ENCODE results near the gene STK17B. TPM values are rescaled to one million over a fixed set of nuclear protein-coding genes. Genes with fewer than 3 reads are reported as not detected.
A peak's percentile ranks its signal among the peaks of the same experiment; 100 is the strongest.

Gene STK17B
- total RNA-seq, 1 donor from 2014 or later = 54.0 TPM

DNA sequence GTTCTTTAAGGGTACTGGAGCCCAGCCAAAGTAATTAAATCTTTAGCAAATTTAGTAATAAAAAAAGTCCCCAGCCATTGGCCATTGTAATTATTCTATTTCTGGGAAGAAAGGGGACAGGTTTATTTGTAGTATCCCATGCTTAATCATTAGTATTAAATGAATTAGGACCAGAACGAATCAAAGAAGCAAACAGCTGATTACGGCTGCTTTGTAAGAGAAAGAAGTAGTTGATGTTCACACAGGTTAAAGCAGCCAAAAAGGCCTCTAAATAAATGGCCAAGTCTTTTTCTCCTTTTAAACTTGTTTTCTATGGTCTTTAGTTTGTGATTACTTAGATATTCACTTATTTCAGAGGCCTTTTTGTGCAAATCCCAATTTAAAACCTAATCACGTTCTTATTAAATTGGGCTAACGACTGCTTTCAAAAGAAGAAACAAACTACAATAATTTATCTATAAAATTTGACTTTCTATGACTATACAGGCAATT, 54.1 kb downstream of the STK17B start:
- Histone ChIP-seq H3K36me3 (no peaks in the 10 kb centered on the region), H3K4me1 (peaks cover 14% of the 10 kb centered on the region), H3K9me3 (no peaks in the 10 kb centered on the region), H3K4me3 (no peak overlapping the region), H3K27me3 (ENCODE audit: low read depth) (no peaks in the 10 kb centered on the region), H3K27ac (no peak overlapping the region)
- TF ChIP-seq, protein P1, sequence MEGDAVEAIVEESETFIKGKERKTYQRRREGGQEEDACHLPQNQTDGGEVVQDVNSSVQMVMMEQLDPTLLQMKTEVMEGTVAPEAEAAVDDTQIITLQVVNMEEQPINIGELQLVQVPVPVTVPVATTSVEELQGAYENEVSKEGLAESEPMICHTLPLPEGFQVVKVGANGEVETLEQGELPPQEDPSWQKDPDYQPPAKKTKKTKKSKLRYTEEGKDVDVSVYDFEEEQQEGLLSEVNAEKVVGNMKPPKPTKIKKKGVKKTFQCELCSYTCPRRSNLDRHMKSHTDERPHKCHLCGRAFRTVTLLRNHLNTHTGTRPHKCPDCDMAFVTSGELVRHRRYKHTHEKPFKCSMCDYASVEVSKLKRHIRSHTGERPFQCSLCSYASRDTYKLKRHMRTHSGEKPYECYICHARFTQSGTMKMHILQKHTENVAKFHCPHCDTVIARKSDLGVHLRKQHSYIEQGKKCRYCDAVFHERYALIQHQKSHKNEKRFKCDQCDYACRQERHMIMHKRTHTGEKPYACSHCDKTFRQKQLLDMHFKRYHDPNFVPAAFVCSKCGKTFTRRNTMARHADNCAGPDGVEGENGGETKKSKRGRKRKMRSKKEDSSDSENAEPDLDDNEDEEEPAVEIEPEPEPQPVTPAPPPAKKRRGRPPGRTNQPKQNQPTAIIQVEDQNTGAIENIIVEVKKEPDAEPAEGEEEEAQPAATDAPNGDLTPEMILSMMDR (IDR thresholded peaks at IDR 0.05) = no peak
- ATAC-seq (no peak), DNase-seq (no peak)
- intact Hi-C loops (cut with DNase I) = no loop called here

DNA sequence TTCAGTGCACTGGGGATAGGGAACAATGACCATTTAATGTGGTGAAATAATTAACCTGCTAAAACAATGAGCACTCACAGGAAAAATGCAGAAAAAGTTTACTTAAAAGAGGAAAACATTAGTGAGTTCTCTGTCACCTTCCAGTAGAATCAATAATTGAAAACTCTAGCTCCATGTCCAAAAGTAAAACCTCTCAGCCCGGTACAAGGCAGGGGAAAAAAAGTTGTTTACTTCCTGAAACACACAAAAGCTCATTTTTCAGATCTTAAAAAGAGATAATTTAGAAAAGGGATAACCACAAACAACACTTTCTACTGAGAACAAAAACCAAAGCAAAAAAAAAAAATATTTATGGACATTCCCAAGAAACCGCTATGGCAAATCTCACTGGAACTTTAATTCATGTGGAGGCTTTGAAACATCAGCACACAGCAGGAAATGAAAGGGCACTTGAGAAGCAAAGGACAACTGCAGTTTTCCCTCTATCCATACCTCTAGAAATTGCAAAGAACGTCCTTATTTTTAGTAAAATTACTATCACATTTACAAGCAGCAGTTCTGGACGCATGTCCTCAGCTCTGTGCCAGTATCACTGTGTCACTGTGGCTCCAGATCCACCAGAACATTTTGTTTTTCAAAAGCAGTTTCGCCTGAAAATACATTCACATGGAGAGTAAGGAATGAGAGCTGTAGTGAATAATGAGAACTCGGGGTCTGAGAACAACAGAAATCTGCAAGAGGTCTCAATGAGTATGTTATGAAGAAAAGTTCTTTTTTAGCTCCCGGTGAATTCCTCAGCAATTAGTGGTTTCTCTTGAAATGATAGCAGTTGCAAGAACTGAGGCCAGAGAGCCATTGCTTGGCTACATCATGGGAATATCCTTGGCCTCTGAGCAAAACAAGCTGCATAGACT, 58.1 kb downstream of the STK17B start:
- ATAC-seq (no peak), DNase-seq (no peak)
- Histone ChIP-seq H3K4me3 (no peak overlapping the region), H3K27me3 (ENCODE audit: low read depth) (no peaks in the 10 kb centered on the region), H3K9me3 (no peaks in the 10 kb centered on the region), H3K4me1 (peaks cover 14% of the 10 kb centered on the region), H3K36me3 (no peaks in the 10 kb centered on the region), H3K27ac (peak overlapping the region; percentile 4)
- intact Hi-C loops (cut with DNase I) = no loop called here
- TF ChIP-seq, protein P1 (IDR thresholded peaks at IDR 0.05) = no peak

DNA sequence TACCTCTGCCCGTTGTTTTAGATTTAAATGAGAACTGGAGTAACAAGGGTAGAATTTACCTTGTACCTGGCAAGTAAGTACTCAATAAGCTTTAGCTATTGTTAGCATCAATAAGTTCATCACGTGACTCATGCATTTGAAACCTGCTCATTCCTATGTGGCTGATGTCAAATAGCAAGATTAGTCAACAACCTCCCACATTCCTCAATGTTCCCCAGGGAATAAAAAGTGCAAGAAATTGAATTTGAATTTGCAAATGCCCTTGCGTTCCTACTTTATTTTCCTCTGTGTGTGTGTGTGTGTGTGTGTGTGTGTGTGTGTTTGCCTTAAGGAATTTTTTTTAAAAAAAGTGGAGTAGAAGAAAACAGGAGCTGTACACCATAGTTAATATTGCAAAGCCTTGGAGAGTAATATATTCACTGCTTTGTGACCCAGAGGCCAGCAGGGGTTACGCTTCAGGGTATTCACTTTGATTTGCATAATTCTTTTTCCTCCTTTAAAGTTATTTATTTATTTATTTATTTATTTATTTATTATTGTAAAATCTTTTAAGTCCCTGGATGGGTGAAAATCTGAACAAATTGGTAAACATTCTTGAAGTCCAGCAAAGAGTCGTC, 58.9 kb downstream of the STK17B start:
- no peak overlapping the region for H3K4me3 ChIP-seq
- intact Hi-C loops (cut with DNase I) = no loop called here
- H3K9me3 ChIP-seq = no peaks in the 10 kb centered on the region
- ATAC-seq = no peak
- TF ChIP-seq, protein P1 (IDR thresholded peaks at IDR 0.05) = no peak
- H3K27me3 ChIP-seq (ENCODE audit: low read depth) = no peaks in the 10 kb centered on the region
- peaks cover 14% of the 10 kb centered on the region for H3K4me1 ChIP-seq
- no peaks in the 10 kb centered on the region for H3K36me3 ChIP-seq
- no peak for DNase-seq
- H3K27ac ChIP-seq = no peak overlapping the region

DNA sequence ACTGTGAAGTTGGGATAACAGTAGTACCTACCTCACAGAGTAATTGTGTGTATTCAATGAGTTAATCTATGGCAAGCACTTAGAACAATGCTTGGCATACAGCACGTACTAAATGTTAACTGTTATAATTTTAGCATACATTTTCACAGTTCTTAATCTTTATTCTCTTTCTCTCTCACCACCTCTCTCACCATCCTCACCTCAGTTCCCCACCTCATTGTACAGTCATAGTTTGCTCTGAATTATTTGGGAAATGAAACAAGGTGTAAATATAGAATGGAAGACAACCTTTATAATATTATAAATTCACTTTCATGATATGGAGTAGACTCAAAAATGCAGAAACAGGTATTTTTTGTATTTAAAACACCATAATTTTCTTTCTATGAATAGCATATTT, 62.8 kb downstream of the STK17B start:
- no peaks in the 10 kb centered on the region for H3K27me3 ChIP-seq (ENCODE audit: low read depth)
- H3K4me1 ChIP-seq = peaks cover 8% of the 10 kb centered on the region
- no peak overlapping the region for H3K4me3 ChIP-seq
- ATAC-seq (no peak), DNase-seq (no peak)
- no peaks in the 10 kb centered on the region for H3K36me3 ChIP-seq
- TF ChIP-seq, protein P1 (IDR thresholded peaks at IDR 0.05) = no peak
- intact Hi-C loops (cut with DNase I) = no loop called here
- no peak overlapping the region for H3K27ac ChIP-seq
- H3K9me3 ChIP-seq = no peaks in the 10 kb centered on the region

DNA sequence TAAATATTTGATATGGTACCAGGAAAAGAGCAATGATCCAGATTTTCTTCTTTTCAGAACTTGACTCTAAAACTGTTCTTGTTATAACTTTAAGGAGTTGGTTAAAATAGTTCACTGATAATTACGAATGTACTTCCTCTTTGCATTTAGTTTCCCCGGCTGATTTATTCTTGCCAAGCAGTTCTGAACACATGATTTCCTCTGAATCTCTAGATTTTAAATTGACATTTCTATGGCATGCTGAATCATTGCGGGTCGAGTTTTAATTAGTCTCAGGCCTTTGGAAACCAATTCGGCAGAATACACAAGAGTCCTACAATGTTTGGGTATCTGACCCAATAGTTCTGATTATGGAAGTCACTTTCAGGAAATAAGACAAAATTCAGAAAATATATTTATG, 65.4 kb downstream of the STK17B start:
- TF ChIP-seq, protein P1 (IDR thresholded peaks at IDR 0.05) = no peak
- Histone ChIP-seq H3K9me3 (no peaks in the 10 kb centered on the region), H3K27ac (no peak overlapping the region), H3K36me3 (no peaks in the 10 kb centered on the region), H3K27me3 (ENCODE audit: low read depth) (no peaks in the 10 kb centered on the region), H3K4me3 (no peak overlapping the region), H3K4me1 (peaks cover 7% of the 10 kb centered on the region)
- intact Hi-C loops (cut with DNase I) = no loop called here
- DNase-seq = no peak
- no peak for ATAC-seq
